Stomach (tissue), 4 donors: ENCODE results near the gene RPP25L.

Experiments used
- CTCF ChIP-seq, 7 experiments: fragments of 450-650 bp in 4 of 7; fragments of 200-600 bp in 3 of 7; sonication (generic) in 3 of 7; IDR thresholded peaks; one replicate each; pipeline ENCODE4 v1.5.1; 2016 to 2019; ENCODE audit warnings: antibody characterized with exemption in 7 of 7, control low read depth in 2 of 7, mild to moderate bottlenecking in 1 of 7
- EP300 ChIP-seq: sonication (generic); formaldehyde crosslinking; IDR thresholded peaks from one replicate; pipeline ENCODE4 v1.6.1; 2017; ENCODE audit warnings: antibody characterized with exemption
- POLR2A ChIP-seq, 4 donors: fragments of 450-650 bp; IDR thresholded peaks; one replicate each; pipeline ENCODE4 v1.6.1; 2016; ENCODE audit warnings: antibody characterized with exemption in 4 of 4, control low read depth in 2 of 4, mild to moderate bottlenecking in 1 of 4, moderate library complexity in 1 of 4

- no peak for TF ChIP-seq POLR2A (IDR thresholded peaks at IDR 0.05)
- no peak for TF ChIP-seq CTCF (IDR thresholded peaks at IDR 0.05)
- no peak for TF ChIP-seq EP300
Measured at GRCh38 chr9:34611251-34611810, 566 bp downstream of the RPP25L start.
